HepG2 (cell line): ENCODE results near the gene UGT1A3. TPM values are rescaled to one million over a fixed set of nuclear protein-coding genes. Genes with fewer than 3 reads are reported as not detected.

Experiments used
- NCOR1 ChIP-seq: fragments of 200-600 bp; sonication (generic); IDR thresholded peaks from 2 replicates; pipeline ENCODE4 v1.7.0; 2017; ENCODE audit warnings: antibody characterized with exemption, low read length, borderline replicate concordance
- SAP130 ChIP-seq: IDR thresholded peaks from 2 replicates; pipeline ENCODE4 v1.6.1; 2016; ENCODE audit warnings: low read depth
- ZNF264 ChIP-seq: sonication (generic); formaldehyde crosslinking; IDR thresholded peaks from 2 replicates; pipeline ENCODE4 v1.4.0; 2020; ENCODE audit warnings: missing genetic modification reagents
- ZNF547 ChIP-seq: sonication (generic); formaldehyde crosslinking; IDR thresholded peaks from 2 replicates; pipeline ENCODE4 v1.5.1; 2020; ENCODE audit warnings: mild to moderate bottlenecking, missing genetic modification reagents
- ZNF572 ChIP-seq: sonication (generic); formaldehyde crosslinking; IDR thresholded peaks from 2 replicates; pipeline ENCODE4 v1.5.1; 2020; ENCODE audit warnings: mild to moderate bottlenecking, missing genetic modification reagents
- ZSCAN12 ChIP-seq: sonication (generic); formaldehyde crosslinking; IDR thresholded peaks from 2 replicates; pipeline ENCODE4 v1.9.0; 2021; ENCODE audit warnings: mild to moderate bottlenecking, missing genetic modification reagents
- ZXDC ChIP-seq: sonication (generic); formaldehyde crosslinking; IDR thresholded peaks from 2 replicates; pipeline ENCODE4 v1.5.0; 2020; ENCODE audit warnings: mild to moderate bottlenecking, missing genetic modification reagents
- polyA plus RNA-seq, 8 experiments: library from polyadenylated mRNA; depleted of rRNA in 3 of 8; stranded (reverse) in 7 of 8; unstranded in 1 of 8; fragments of >200 nt; fragmentation: Illumina TruSeq in 4 of 8; extraction: Trizol in 4 of 8; gene quantifications; 2 replicates each; pipeline versions ENCODE4 v1.2.1 to v1.2.3, GENCODE V29; 2011 to 2016; ENCODE audit warnings: low read depth in 4 of 8, missing spikeins in 1 of 8, mixed read lengths in 1 of 8; ENCODE audit not compliant: insufficient read depth in 1 of 8
- total RNA-seq, 5 experiments: library from RNA; depleted of rRNA; stranded (reverse); fragments of >200 nt; fragmentation: Illumina TruSeq; extraction: Trizol; gene quantifications; 2 replicates each; pipeline ENCODE4 v1.2.3, GENCODE V29; 2016; ENCODE audit warnings: low read depth in 1 of 5
- TF ChIP-seq, protein P1 (sequence below): sonication (generic); formaldehyde crosslinking; IDR thresholded peaks from 2 replicates; pipeline ENCODE4 v1.4.0; 2020; ENCODE audit warnings: mild to moderate bottlenecking, missing genetic modification reagents

Gene UGT1A3
- total and polyA plus RNA-seq, 2 of the 13 experiments (the other 11 are each of a cell fraction or from before 2014, with no cell fraction given): not detected

GRCh38 chr2:233728723-233729301 lies at the start of gene UGT1A3 (continued):
- TF ChIP-seq NCOR1: no peak
- TF ChIP-seq ZSCAN12 (CRISPR knock-in tag): no peak
- TF ChIP-seq SAP130: no peak
- no peak for TF ChIP-seq ZNF264
- no peak for TF ChIP-seq ZNF572 (CRISPR knock-in tag)
- TF ChIP-seq ZNF547 (CRISPR knock-in tag): no peak
- TF ChIP-seq, protein P1, sequence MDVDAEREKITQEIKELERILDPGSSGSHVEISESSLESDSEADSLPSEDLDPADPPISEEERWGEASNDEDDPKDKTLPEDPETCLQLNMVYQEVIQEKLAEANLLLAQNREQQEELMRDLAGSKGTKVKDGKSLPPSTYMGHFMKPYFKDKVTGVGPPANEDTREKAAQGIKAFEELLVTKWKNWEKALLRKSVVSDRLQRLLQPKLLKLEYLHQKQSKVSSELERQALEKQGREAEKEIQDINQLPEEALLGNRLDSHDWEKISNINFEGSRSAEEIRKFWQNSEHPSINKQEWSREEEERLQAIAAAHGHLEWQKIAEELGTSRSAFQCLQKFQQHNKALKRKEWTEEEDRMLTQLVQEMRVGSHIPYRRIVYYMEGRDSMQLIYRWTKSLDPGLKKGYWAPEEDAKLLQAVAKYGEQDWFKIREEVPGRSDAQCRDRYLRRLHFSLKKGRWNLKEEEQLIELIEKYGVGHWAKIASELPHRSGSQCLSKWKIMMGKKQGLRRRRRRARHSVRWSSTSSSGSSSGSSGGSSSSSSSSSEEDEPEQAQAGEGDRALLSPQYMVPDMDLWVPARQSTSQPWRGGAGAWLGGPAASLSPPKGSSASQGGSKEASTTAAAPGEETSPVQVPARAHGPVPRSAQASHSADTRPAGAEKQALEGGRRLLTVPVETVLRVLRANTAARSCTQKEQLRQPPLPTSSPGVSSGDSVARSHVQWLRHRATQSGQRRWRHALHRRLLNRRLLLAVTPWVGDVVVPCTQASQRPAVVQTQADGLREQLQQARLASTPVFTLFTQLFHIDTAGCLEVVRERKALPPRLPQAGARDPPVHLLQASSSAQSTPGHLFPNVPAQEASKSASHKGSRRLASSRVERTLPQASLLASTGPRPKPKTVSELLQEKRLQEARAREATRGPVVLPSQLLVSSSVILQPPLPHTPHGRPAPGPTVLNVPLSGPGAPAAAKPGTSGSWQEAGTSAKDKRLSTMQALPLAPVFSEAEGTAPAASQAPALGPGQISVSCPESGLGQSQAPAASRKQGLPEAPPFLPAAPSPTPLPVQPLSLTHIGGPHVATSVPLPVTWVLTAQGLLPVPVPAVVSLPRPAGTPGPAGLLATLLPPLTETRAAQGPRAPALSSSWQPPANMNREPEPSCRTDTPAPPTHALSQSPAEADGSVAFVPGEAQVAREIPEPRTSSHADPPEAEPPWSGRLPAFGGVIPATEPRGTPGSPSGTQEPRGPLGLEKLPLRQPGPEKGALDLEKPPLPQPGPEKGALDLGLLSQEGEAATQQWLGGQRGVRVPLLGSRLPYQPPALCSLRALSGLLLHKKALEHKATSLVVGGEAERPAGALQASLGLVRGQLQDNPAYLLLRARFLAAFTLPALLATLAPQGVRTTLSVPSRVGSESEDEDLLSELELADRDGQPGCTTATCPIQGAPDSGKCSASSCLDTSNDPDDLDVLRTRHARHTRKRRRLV (CRISPR knock-in tag): no peak
- TF ChIP-seq ZXDC (CRISPR knock-in tag): no peak
